HepG2 (cell line): Measurements from ENCODE around the gene IL32. TPM values are rescaled to one million over a fixed set of nuclear protein-coding genes. Genes with fewer than 3 reads are reported as not detected.
A peak's percentile ranks its signal among the peaks of the same experiment; 100 is the strongest.

Source experiments
- ATF2 ChIP-seq: sonication (generic); formaldehyde crosslinking; IDR thresholded peaks from 2 replicates; pipeline ENCODE4 v1.4.0; 2020; ENCODE audit warnings: missing genetic modification reagents
- BRF2 ChIP-seq: sonication (generic); formaldehyde crosslinking; IDR thresholded peaks from 2 replicates; pipeline ENCODE4 v1.8.1; 2022; ENCODE audit warnings: mild to moderate bottlenecking, missing genetic modification reagents
- CREB1 ChIP-seq, 2 experiments: fragments of 450-650 bp in 1 of 2; IDR thresholded peaks; 2 replicates each; pipeline ENCODE4 v1.6.1; 2016 to 2017; ENCODE audit warnings: control low read depth in 1 of 2, mild to moderate bottlenecking in 1 of 2, missing compliant biosample characterization in 1 of 2, missing genetic modification characterization in 1 of 2
- FOXO4 ChIP-seq: sonication (generic); formaldehyde crosslinking; conservative IDR thresholded peaks from 2 replicates; pipeline ENCODE4 v1.8.1; 2023; ENCODE audit warnings: missing genetic modification reagents
- HNRNPH1 ChIP-seq: fragments of 200-400 bp; formaldehyde crosslinking; optimal IDR thresholded peaks from 2 replicates; pipeline ENCODE3; 2017; ENCODE audit warnings: mild to moderate bottlenecking, low read depth, low read length
- HNRNPLL ChIP-seq: fragments of 200-400 bp; formaldehyde crosslinking; IDR thresholded peaks from 2 replicates; pipeline ENCODE4 v1.6.1; 2017; ENCODE audit warnings: mild to moderate bottlenecking, low read depth, low read length; ENCODE audit not compliant: poor library complexity, severe bottlenecking
- MATR3 ChIP-seq: sonication (generic); formaldehyde crosslinking; IDR thresholded peaks from 2 replicates; pipeline ENCODE4 v1.4.0; 2020; ENCODE audit warnings: missing genetic modification reagents
- MYNN ChIP-seq: sonication (generic); formaldehyde crosslinking; IDR thresholded peaks from 2 replicates; pipeline ENCODE4 v1.4.0; 2020; ENCODE audit warnings: mild to moderate bottlenecking, low read depth, missing genetic modification reagents
- NCOA2 ChIP-seq: sonication (generic); formaldehyde crosslinking; IDR thresholded peaks from 2 replicates; pipeline ENCODE4 v1.8.0; 2022; ENCODE audit warnings: inconsistent platforms
- PREB ChIP-seq: sonication (generic); formaldehyde crosslinking; IDR thresholded peaks from 2 replicates; pipeline ENCODE4 v1.4.0; 2020; ENCODE audit warnings: missing genetic modification reagents
- RARG ChIP-seq: sonication (generic); formaldehyde crosslinking; IDR thresholded peaks from 2 replicates; pipeline ENCODE4 v1.4.0; 2020; ENCODE audit warnings: low read depth, mild to moderate bottlenecking, missing genetic modification reagents
- SALL1 ChIP-seq: sonication (generic); formaldehyde crosslinking; IDR thresholded peaks from 2 replicates; pipeline ENCODE4 v1.8.0; 2022; ENCODE audit warnings: mild to moderate bottlenecking, missing genetic modification reagents
- SP2 ChIP-seq: sonication (generic); formaldehyde crosslinking; IDR thresholded peaks from 2 replicates; pipeline ENCODE4 v1.5.1; 2020; ENCODE audit warnings: mild to moderate bottlenecking, missing genetic modification reagents
- STAG1 ChIP-seq: sonication (generic); formaldehyde crosslinking; IDR thresholded peaks from 2 replicates; pipeline ENCODE4 v1.4.0; 2020; ENCODE audit warnings: missing genetic modification reagents
- XBP1 ChIP-seq: sonication (generic); formaldehyde crosslinking; IDR thresholded peaks from 2 replicates; pipeline ENCODE4 v1.5.0; 2020; ENCODE audit warnings: missing genetic modification reagents
- ZBTB8A ChIP-seq: sonication (generic); formaldehyde crosslinking; IDR thresholded peaks from 2 replicates; pipeline ENCODE4 v1.4.0; 2020; ENCODE audit warnings: mild to moderate bottlenecking, low read depth, missing genetic modification reagents, borderline replicate concordance
- ZFP41 ChIP-seq: sonication (generic); formaldehyde crosslinking; IDR thresholded peaks from 2 replicates; pipeline ENCODE4 v1.4.0; 2020; ENCODE audit warnings: mild to moderate bottlenecking, missing genetic modification reagents, borderline replicate concordance
- ZIK1 ChIP-seq: sonication (generic); formaldehyde crosslinking; IDR thresholded peaks from 2 replicates; pipeline ENCODE4 v1.5.0; 2020; ENCODE audit warnings: mild to moderate bottlenecking, low read depth, missing genetic modification reagents, borderline replicate concordance
- ZNF225 ChIP-seq: sonication (generic); formaldehyde crosslinking; IDR thresholded peaks from 2 replicates; pipeline ENCODE4 v1.4.0; 2020; ENCODE audit warnings: mild to moderate bottlenecking, missing genetic modification reagents
- ZNF446 ChIP-seq: sonication (generic); formaldehyde crosslinking; IDR thresholded peaks from 2 replicates; pipeline ENCODE4 v1.5.0; 2020; ENCODE audit warnings: mild to moderate bottlenecking, missing genetic modification reagents
- ZNF720 ChIP-seq: sonication (generic); formaldehyde crosslinking; IDR thresholded peaks from 2 replicates; pipeline ENCODE4 v1.4.0; 2020; ENCODE audit warnings: missing genetic modification reagents
- ZSCAN25 ChIP-seq: sonication (generic); formaldehyde crosslinking; IDR thresholded peaks from 2 replicates; pipeline ENCODE4 v1.8.0; 2022; ENCODE audit warnings: mild to moderate bottlenecking, missing genetic modification reagents
- polyA plus RNA-seq, 8 experiments: library from polyadenylated mRNA; depleted of rRNA in 3 of 8; stranded (reverse) in 7 of 8; unstranded in 1 of 8; fragments of >200 nt; fragmentation: Illumina TruSeq in 4 of 8; extraction: Trizol in 4 of 8; gene quantifications; 2 replicates each; pipeline versions ENCODE4 v1.2.1 to v1.2.3, GENCODE V29; 2011 to 2016; ENCODE audit warnings: low read depth in 4 of 8, missing spikeins in 1 of 8, mixed read lengths in 1 of 8; ENCODE audit not compliant: insufficient read depth in 1 of 8
- total RNA-seq, 5 experiments: library from RNA; depleted of rRNA; stranded (reverse); fragments of >200 nt; fragmentation: Illumina TruSeq; extraction: Trizol; gene quantifications; 2 replicates each; pipeline ENCODE4 v1.2.3, GENCODE V29; 2016; ENCODE audit warnings: low read depth in 1 of 5
- TF ChIP-seq, protein P1 (sequence below): sonication (generic); formaldehyde crosslinking; conservative IDR thresholded peaks from 2 replicates; pipeline ENCODE4 v1.8.0; 2022; ENCODE audit warnings: mild to moderate bottlenecking, moderate library complexity, missing genetic modification reagents

IL32 gene
- total and polyA plus RNA-seq, 2 of the 13 experiments (the other 11 are each of a cell fraction or from before 2014, with no cell fraction given), result 115 to 165 TPM

DNA sequence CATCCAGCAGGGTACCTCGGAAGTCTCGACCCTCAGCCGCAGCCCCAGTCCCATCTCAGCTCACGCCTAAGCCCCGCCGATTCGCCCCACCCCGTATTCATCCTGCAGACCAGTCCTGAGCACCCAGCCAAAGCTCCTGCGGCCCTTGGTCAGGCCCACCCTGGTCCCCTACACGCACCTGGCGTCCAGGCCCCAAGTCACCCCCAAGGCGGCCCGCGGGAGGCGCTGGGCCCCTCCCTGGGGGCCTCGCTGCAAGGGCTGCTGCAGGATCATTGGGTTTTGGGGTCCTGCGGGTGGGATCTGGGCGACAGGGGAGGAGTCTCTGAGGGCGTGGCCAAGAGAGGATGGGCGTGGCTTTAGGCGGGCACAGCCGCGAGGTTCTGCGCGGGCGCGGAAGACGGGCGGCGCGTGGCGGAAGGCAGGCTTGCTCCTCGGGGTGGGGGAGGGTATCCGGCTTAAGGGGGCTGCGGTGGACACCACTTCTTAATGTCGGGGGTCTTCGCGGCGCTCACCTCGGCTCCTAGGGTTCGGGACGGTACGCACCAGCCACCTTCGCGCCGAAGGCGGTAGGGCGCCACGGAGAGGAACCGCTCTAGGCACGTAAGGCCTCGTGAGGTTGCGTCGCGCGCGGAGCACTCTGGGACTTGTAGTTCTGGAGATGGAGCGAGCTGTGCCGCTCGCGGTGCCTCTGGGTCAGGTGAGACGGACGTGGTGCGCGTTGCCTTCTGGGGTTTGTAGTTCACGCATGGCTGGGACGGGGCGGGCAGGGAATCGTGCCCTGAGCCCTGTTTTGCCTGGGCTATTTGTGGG, 41.6 kb upstream of the IL32 start, which contains the start of the genes HCFC1R1 and THOC6 (continued):
- TF ChIP-seq RARG (CRISPR knock-in tag), result no peak
- TF ChIP-seq, protein P1, sequence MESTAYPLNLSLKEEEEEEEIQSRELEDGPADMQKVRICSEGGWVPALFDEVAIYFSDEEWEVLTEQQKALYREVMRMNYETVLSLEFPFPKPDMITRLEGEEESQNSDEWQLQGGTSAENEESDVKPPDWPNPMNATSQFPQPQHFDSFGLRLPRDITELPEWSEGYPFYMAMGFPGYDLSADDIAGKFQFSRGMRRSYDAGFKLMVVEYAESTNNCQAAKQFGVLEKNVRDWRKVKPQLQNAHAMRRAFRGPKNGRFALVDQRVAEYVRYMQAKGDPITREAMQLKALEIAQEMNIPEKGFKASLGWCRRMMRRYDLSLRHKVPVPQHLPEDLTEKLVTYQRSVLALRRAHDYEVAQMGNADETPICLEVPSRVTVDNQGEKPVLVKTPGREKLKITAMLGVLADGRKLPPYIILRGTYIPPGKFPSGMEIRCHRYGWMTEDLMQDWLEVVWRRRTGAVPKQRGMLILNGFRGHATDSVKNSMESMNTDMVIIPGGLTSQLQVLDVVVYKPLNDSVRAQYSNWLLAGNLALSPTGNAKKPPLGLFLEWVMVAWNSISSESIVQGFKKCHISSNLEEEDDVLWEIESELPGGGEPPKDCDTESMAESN (CRISPR knock-in tag), result peak; percentile 49; the same call in 1 of the 2 replicates
- TF ChIP-seq BRF2, result peak; percentile 64
- no peak for TF ChIP-seq ZFP41
- peak; percentile 44 for TF ChIP-seq ZNF225 (CRISPR knock-in tag)
- TF ChIP-seq CREB1 (IDR thresholded peaks at IDR 0.05), result peak; percentile 86
- TF ChIP-seq CREB1 (CRISPR knock-in tag; IDR thresholded peaks at IDR 0.05), result peak; percentile 94
- no peak for TF ChIP-seq FOXO4 (CRISPR knock-in tag)
- TF ChIP-seq ZNF446 (CRISPR knock-in tag), result peak; percentile 72; the same call in 1 of the 2 replicates
- TF ChIP-seq ATF2 (CRISPR knock-in tag), result peak; percentile 77; the same call in 1 of the 2 replicates
- TF ChIP-seq MATR3, result no peak
- TF ChIP-seq MYNN (CRISPR knock-in tag), result no peak
- TF ChIP-seq XBP1 (CRISPR knock-in tag), result no peak
- peak; percentile 92 for TF ChIP-seq HNRNPLL
- TF ChIP-seq ZSCAN25 (CRISPR knock-in tag), result peak; percentile 58; the same call in 1 of the 2 replicates
- no peak for TF ChIP-seq ZBTB8A (CRISPR knock-in tag)
- TF ChIP-seq STAG1, result no peak
- TF ChIP-seq PREB (CRISPR knock-in tag), result no peak
- TF ChIP-seq SALL1 (CRISPR knock-in tag), result peak; percentile 80
- TF ChIP-seq ZNF720 (CRISPR knock-in tag), result no peak
- peak; percentile 0 for TF ChIP-seq HNRNPH1
- TF ChIP-seq NCOA2 (CRISPR knock-in tag), result peak; percentile 41; the same call in 1 of the 2 replicates
- peak; percentile 58; the same call in 1 of the 2 replicates for TF ChIP-seq SP2
- TF ChIP-seq ZIK1 (CRISPR knock-in tag), result no peak
